ENCODE results near the gene SPOCK2.

The SPOCK2 gene

DNA sequence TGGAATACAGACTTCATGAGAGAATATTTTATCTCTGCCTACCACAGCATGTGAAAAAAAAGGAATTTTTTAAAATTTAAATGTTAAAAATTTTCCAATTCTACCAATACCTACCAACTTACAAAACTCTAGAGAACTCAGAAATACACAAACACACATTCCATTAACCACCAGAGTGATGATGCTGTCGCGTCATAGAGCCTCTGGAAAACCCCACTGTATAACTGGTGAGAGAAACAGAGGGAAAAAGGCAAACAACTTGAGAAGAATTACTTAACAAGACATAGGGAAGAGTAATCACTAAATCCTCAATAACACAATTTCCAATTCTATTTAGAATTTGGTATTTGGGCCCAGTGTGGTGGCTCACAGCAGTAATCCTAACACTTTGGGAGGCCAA, 6.2 kb upstream of the SPOCK2 start:
- TF ChIP-seq, protein P1, sequence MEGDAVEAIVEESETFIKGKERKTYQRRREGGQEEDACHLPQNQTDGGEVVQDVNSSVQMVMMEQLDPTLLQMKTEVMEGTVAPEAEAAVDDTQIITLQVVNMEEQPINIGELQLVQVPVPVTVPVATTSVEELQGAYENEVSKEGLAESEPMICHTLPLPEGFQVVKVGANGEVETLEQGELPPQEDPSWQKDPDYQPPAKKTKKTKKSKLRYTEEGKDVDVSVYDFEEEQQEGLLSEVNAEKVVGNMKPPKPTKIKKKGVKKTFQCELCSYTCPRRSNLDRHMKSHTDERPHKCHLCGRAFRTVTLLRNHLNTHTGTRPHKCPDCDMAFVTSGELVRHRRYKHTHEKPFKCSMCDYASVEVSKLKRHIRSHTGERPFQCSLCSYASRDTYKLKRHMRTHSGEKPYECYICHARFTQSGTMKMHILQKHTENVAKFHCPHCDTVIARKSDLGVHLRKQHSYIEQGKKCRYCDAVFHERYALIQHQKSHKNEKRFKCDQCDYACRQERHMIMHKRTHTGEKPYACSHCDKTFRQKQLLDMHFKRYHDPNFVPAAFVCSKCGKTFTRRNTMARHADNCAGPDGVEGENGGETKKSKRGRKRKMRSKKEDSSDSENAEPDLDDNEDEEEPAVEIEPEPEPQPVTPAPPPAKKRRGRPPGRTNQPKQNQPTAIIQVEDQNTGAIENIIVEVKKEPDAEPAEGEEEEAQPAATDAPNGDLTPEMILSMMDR (IDR thresholded peaks at IDR 0.05), result no peak
- no peak overlapping the region for H3K4me3 ChIP-seq
- DNase-seq (ENCODE audit: low spot score), result no peak
- no peak overlapping the region for H3K27ac ChIP-seq

DNA sequence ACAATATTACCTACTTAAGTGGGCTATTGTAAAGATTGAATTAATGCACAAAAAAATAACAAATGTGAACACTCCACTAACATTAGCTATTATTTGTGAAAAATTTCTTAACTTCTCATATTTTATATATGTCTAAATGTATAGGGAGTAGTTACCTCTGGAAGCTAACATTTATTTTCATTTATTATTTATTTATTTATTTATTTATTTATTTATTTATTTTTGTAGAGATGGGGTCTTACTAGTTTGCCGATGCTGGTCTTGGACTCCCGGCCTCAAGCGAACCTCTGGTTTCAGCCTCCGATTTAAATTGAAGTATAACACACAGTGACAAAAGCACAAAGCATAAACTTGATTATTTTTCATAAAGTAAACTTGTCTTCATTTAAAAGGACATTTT, 5.1 kb upstream of the SPOCK2 start:
- H3K4me3 ChIP-seq, result no peak overlapping the region
- no peak for DNase-seq (ENCODE audit: low spot score)
- no peak overlapping the region for H3K27ac ChIP-seq
- TF ChIP-seq, protein P1 (IDR thresholded peaks at IDR 0.05), result no peak

DNA sequence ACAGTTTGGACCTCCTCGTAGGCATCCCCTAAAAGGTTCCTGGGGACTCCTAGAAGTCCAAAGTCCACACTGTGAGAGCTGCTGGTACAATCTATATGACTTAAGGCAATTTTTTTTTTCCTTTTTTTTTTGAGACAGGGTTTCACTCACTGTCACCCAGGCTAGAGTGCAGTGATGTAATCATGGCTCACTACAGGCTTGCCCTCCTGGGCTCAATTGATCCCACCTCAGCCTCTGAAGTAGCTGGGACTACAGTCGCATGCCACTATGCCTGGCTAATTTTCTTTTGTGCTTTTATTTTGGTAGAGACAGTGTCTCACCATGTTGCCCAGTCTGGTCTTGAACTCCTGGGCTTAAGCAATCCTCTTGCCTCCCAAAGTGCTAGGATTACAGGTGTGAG, 4.6 kb upstream of the SPOCK2 start:
- no peak overlapping the region for H3K27ac ChIP-seq
- DNase-seq (ENCODE audit: low spot score), result no peak
- TF ChIP-seq, protein P1 (IDR thresholded peaks at IDR 0.05), result no peak
- no peak overlapping the region for H3K4me3 ChIP-seq

DNA sequence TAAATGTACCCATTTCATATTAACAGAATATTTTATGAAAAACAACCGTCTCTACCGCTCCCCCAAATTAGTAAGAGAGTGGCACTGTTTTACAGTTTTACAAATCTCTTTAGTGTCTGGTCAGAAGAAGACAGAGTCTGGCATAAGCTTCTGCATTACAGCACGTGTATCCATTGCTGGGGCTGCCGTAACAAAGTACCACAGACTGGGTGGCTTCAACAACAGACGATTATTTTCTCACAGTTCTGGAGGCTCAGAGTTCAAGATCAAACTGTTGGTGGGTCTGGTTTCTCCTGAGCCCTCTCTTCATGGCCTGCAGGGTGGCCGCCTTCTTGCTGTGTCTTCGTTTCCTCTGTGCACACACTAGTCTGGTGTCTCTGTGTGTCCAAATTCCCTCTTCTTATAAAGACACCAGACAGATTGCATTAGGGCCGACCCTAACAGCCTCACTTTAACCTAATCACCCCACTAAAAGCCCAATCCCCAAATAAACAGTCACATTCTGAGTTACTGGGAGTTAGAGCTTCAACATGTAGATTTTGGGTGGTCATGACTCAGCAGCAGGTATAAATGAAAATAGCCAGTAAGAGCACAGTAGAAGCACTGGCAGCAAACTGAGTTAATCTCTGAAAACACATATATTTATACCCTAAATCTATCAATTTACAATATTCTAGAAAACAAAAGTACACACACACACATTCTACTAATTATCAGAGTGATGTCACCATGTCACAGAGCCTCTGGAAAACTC, 4.0 kb upstream of the SPOCK2 start:
- Histone ChIP-seq H3K27ac (no peak overlapping the region), H3K4me3 (no peak overlapping the region)
- no peak for DNase-seq (ENCODE audit: low spot score)
- TF ChIP-seq, protein P1 (IDR thresholded peaks at IDR 0.05), result no peak

DNA sequence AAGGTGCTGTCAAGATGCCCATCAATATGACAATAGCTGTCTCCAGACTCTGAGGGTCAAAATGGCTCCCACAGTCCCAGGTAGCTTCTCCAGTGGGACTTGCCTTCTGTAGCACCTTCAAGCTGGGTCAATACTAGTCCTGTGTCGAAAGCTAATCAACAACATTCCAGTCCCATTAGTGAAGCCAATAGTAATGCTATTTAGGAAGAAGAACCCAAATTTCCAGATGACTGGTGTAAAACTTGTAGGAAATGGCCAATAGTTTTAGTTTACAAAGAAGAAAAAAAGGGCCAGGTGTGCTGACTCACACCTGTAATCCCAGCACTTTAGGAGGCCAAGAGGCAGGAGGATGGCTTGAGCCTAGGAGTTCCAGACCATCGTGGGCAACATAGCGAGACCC, 2.0 kb upstream of the SPOCK2 start:
- TF ChIP-seq, protein P1 (IDR thresholded peaks at IDR 0.05), result no peak
- DNase-seq (ENCODE audit: low spot score), result no peak
- H3K27ac ChIP-seq, result no peak overlapping the region
- H3K4me3 ChIP-seq, result no peak overlapping the region

DNA sequence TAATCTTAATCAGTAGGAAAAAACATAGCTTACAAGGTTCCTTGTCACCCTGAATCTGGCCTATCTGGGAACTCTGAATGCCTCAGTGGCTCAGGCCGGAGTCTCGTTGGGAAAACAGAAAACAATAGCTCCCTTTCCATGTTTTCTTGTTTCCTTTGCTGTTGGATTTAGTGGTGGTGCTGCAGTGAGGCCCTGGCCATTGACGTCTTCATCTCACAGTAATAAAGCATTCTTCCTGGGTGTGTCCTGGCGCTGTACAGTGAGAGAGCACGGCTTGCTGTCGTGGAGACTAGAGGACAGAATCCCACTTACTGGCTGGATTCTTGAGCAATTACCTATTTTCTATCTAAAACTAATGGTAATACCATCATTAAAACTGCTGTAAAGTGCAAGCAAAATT, 1.3 kb upstream of the SPOCK2 start:
- TF ChIP-seq, protein P1 (IDR thresholded peaks at IDR 0.05), result no peak
- DNase-seq (ENCODE audit: low spot score), result no peak
- Histone ChIP-seq H3K27ac (no peak overlapping the region), H3K4me3 (no peak overlapping the region)

DNA sequence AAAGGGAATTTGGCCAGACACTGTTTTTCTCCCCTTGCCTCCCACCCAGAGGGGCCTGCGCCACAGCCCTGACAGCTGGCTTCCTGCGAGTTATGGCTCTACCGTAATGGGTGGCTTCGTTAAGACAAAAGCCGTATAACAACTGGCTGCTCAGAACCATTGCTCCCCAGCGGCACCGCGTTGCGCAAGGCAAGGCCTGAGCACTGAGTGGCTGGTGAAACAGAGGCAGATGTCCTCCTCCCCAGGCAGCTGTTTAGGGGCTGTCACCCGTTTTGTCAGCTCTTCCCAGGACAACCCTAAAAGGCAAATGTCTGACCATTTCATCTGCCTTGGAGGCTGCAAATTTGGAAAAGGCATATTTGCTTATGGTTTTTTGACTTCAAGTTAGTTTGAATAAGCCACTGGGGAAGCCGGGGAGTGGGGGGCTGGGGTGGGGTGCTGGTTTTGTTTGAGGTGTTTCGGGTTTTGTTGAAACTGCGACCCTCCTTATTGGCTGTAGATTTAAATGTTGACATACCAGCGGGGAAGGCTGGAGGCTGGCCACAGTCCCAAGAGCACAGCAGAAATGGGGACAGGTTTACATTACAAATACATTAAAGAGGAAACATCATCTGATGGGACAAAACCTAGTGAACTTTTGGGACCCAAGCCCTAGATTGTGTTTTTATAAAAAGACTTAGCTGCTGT, 681 bp upstream of the SPOCK2 start:
- H3K4me3 ChIP-seq, result no peak overlapping the region
- no peak overlapping the region for H3K27ac ChIP-seq
- no peak for DNase-seq (ENCODE audit: low spot score)
- TF ChIP-seq, protein P1 (IDR thresholded peaks at IDR 0.05), result no peak
